A549 (cell line): ENCODE data around the gene UGT3A2.

Source experiments
- MAFK ChIP-seq: fragments of 450-650 bp; IDR thresholded peaks from 2 replicates; pipeline ENCODE4 v1.6.1; 2014; ENCODE audit not compliant: partially characterized antibody
- TF ChIP-seq, protein P1 (sequence below): fragments of 450-650 bp; IDR thresholded peaks from 2 replicates; pipeline ENCODE4 v1.6.1; 2014; ENCODE audit warnings: antibody characterized with exemption
- TF ChIP-seq, protein P2 (sequence below): fragments of >200 bp; sonication (Bioruptor Twin); formaldehyde crosslinking; IDR thresholded peaks from 3 replicates; pipeline ENCODE4 v1.5.1; 2016

- TF ChIP-seq, protein P1, sequence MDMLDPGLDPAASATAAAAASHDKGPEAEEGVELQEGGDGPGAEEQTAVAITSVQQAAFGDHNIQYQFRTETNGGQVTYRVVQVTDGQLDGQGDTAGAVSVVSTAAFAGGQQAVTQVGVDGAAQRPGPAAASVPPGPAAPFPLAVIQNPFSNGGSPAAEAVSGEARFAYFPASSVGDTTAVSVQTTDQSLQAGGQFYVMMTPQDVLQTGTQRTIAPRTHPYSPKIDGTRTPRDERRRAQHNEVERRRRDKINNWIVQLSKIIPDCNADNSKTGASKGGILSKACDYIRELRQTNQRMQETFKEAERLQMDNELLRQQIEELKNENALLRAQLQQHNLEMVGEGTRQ, result no peak
- TF ChIP-seq MAFK, result no peak
- TF ChIP-seq, protein P2, sequence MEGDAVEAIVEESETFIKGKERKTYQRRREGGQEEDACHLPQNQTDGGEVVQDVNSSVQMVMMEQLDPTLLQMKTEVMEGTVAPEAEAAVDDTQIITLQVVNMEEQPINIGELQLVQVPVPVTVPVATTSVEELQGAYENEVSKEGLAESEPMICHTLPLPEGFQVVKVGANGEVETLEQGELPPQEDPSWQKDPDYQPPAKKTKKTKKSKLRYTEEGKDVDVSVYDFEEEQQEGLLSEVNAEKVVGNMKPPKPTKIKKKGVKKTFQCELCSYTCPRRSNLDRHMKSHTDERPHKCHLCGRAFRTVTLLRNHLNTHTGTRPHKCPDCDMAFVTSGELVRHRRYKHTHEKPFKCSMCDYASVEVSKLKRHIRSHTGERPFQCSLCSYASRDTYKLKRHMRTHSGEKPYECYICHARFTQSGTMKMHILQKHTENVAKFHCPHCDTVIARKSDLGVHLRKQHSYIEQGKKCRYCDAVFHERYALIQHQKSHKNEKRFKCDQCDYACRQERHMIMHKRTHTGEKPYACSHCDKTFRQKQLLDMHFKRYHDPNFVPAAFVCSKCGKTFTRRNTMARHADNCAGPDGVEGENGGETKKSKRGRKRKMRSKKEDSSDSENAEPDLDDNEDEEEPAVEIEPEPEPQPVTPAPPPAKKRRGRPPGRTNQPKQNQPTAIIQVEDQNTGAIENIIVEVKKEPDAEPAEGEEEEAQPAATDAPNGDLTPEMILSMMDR, result no peak
Measured at GRCh38 chr5:36001032-36001431, 65.7 kb downstream of the UGT3A2 start.
